Activated CD8-positive, alpha-beta T cell treated with anti-CD3 and anti-CD28 coated beads for 36 hours (primary cell): ENCODE data around the gene RTL10. TPM values are rescaled to one million over a fixed set of nuclear protein-coding genes. Genes with fewer than 3 reads are reported as not detected.

ENCODE experiments used
- ATAC-seq: fragments of 200-7000 bp; cut with Tn5 transposase; one replicate; pipeline ENCODE4 v1.10.0; 2021; ENCODE audit warnings: mild to moderate bottlenecking, moderate library complexity
- CTCF ChIA-PET: fragments of 350-600 bp; sonication (Branson Sonifier 250); formaldehyde crosslinking; loops from one replicate; lab custom pipeline; 2021; ENCODE audit warnings: antibody characterized with exemption; lab: Charles Lee
- POLR2A ChIA-PET: fragments of 350-600 bp; sonication (Branson Sonifier 250); formaldehyde crosslinking; loops from one replicate; lab custom pipeline; 2021; ENCODE audit warnings: antibody characterized with exemption; lab: Charles Lee
- DNase-seq: peaks from one replicate; pipeline ENCODE4 v3.0.0-alpha.2; 2020
- H3K27ac Mint-ChIP-seq: one replicate; pipeline ENCODE4 v1.8.0; 2021; ENCODE audit warnings: mild to moderate bottlenecking, mixed read lengths
- H3K27me3 Mint-ChIP-seq: one replicate; pipeline ENCODE4 v1.8.0; 2021; ENCODE audit warnings: mixed read lengths
- H3K36me3 Mint-ChIP-seq: one replicate; pipeline ENCODE4 v1.8.0; 2021; ENCODE audit warnings: low read depth, mixed read lengths
- H3K4me1 Mint-ChIP-seq: one replicate; pipeline ENCODE4 v1.8.0; 2021; ENCODE audit warnings: low read depth, mixed read lengths
- H3K4me3 Mint-ChIP-seq: one replicate; pipeline ENCODE4 v1.8.0; 2021; ENCODE audit warnings: mild to moderate bottlenecking, moderate library complexity, mixed read lengths
- H3K9me3 Mint-ChIP-seq: one replicate; pipeline ENCODE4 v1.8.0; 2021; ENCODE audit warnings: mixed read lengths
- intact Hi-C: fragments of 100-400 bp; cut with micrococcal nuclease; formaldehyde crosslinking; loops from one replicate; pipeline ENCODE4 v1.10.0; 2022
- total RNA-seq, 2 experiments: library from RNA; stranded (reverse); gene quantifications; one replicate each; pipeline ENCODE4 v1.2.3, GENCODE V29; 2021
- TF ChIP-seq, protein P1 (sequence below): fragments of 200-600 bp; IDR thresholded peaks from one replicate; pipeline ENCODE4 v1.8.0; 2022; ENCODE audit warnings: antibody characterized with exemption, mild to moderate bottlenecking

RTL10 gene
- total RNA-seq, 2 experiments from 2014 or later = 14.7 to 17.4 TPM

DNA sequence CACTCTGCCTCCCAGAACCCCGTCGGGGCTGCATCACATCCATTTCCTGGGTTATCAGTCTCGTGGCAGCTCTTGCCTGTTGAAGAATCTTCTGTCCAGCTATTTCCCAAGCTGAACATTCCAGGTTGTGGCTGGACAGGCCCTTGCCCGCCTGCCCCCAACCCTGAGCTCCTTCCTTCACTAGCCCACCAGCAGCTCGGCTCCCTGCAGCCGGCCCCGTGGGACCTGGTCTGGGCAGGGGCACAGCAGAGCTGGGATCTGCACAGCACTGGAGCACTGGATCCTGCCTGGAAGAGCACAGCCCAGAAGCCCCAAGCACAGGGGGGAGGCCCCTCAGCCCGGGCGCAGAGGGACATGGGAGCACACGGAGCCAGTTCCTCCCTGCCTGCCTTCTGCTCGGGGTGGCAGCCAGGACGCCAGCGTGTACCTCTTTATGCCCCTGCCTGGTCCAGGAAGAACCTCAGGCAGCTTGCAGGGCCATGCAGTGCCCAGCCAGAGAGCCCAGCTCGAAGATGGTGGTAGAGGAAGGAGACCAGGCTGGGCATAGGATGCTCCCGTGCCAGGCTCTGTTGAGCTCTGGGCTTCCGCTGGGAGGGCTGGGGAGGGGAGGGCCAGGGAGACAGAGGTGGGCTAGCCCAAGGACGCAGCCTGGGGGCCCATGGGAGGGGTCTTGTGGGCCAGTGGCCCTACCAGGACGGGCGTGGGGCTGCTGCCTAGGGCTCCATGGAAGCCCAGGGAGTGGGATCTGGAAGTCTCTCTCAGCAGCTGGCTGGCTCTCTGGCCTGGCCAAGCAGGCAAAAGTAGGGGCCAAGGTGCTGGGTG is 16.6 kb upstream of the RTL10 start:
- TF ChIP-seq, protein P1, sequence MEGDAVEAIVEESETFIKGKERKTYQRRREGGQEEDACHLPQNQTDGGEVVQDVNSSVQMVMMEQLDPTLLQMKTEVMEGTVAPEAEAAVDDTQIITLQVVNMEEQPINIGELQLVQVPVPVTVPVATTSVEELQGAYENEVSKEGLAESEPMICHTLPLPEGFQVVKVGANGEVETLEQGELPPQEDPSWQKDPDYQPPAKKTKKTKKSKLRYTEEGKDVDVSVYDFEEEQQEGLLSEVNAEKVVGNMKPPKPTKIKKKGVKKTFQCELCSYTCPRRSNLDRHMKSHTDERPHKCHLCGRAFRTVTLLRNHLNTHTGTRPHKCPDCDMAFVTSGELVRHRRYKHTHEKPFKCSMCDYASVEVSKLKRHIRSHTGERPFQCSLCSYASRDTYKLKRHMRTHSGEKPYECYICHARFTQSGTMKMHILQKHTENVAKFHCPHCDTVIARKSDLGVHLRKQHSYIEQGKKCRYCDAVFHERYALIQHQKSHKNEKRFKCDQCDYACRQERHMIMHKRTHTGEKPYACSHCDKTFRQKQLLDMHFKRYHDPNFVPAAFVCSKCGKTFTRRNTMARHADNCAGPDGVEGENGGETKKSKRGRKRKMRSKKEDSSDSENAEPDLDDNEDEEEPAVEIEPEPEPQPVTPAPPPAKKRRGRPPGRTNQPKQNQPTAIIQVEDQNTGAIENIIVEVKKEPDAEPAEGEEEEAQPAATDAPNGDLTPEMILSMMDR = no peak
- ChIA-PET POLR2A (interaction anchor here (1.3 kb wide), 1 partner anchor 16 kb away, joined by 4 read pairs; the partner anchor contains the start of genes GNB1L and RTL10), CTCF (no interaction called here)
- no peak overlapping the region for H3K4me3 Mint-ChIP-seq
- H3K27ac Mint-ChIP-seq = no peak overlapping the region
- H3K4me1 Mint-ChIP-seq = peaks cover 14% of the 10 kb centered on the region
- H3K9me3 Mint-ChIP-seq = no peaks in the 10 kb centered on the region
- intact Hi-C loops = no loop called here
- no peak for ATAC-seq
- H3K36me3 Mint-ChIP-seq = peaks cover 1% of the 10 kb centered on the region
- DNase-seq = peak; percentile 0
- no peaks in the 10 kb centered on the region for H3K27me3 Mint-ChIP-seq

DNA sequence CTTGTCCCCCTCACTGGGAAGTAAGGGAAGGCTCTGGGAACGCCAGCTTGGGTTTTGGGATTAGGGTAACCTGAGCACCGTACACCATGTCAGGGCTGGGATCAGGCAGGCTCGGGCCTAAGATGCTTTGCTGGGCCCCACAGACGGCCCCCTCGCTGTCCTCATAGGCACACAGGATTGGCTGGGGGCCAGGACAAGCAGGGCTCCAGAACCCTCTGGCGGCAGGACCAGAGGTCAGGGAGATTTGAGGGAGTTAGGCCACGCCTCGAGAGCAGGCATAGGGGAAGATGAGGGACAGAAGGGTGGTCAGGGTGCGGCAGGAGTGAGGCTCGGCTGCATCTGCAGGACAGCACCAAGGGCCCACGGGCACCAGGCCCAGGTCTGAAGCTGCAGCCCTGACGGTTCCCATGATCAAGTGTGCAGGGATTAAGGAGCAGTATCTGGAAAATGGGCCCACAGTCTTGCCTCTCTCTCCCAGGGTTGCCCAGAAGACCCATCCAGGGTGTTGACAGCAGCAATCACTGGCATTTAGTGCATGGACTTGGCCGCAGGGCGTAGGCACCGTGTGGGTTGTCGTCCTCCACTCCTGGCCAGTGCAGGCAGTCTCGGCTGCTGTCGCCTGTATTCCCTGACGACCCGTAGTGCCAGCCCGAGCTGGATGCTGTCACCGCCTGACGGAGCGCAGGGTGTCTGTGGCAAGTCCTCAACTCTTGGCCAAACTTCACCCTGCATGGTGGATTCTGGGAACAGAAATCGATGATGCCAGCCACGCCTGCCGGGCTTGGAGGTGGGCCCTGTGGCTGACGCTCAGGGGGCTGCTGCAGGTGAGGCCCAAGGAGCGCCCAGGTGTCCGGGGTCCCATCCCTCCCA is 15.7 kb upstream of the RTL10 start:
- TF ChIP-seq, protein P1 = no peak
- H3K4me3 Mint-ChIP-seq = no peak overlapping the region
- H3K36me3 Mint-ChIP-seq = peaks cover 1% of the 10 kb centered on the region
- ChIA-PET POLR2A (interaction anchor here (1.3 kb wide), 1 partner anchor 15 kb away, joined by 4 read pairs; the partner anchor contains the start of genes GNB1L and RTL10), CTCF (no interaction called here)
- peaks cover 14% of the 10 kb centered on the region for H3K4me1 Mint-ChIP-seq
- intact Hi-C loops = no loop called here
- H3K27ac Mint-ChIP-seq = no peak overlapping the region
- H3K27me3 Mint-ChIP-seq = no peaks in the 10 kb centered on the region
- no peak for ATAC-seq
- H3K9me3 Mint-ChIP-seq = no peaks in the 10 kb centered on the region
- DNase-seq = peak; percentile 1

DNA sequence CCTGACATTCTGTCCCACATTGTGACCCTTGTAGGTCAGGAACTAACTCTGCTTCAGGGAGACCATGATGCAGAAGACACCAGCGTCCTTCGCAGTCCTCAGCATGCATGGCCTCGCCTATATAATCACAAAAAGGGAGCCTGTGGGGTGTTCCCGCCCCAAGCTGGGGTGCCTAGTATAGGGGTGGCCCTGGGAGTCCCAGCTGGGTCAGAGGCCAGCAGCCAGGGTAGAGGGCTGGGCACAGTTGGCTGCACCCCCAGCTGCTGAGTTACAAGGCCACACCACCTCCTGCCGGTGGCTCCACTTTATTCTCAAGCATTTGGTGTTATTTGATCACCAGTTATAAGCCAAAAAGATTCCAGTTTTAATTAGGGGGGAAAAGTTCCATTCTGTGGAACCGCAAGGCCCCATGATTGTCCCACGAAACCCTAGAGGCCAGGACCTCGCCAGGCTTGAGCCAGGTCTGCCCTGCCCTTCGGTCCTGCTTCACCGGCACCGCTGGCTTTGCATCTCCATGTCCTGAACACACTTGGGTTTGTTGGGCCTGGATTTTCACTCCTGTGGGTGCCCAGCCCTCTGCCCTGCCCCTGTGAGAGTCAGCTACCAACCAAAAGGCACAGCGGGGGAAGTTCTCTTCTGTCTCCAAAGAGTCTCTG is 15.0 kb upstream of the RTL10 start:
- no peak overlapping the region for H3K27ac Mint-ChIP-seq
- DNase-seq = peak; percentile 0
- TF ChIP-seq, protein P1 = no peak
- H3K4me1 Mint-ChIP-seq = peaks cover 11% of the 10 kb centered on the region
- intact Hi-C loops = no loop called here
- no peak for ATAC-seq
- no peaks in the 10 kb centered on the region for H3K27me3 Mint-ChIP-seq
- no peaks in the 10 kb centered on the region for H3K9me3 Mint-ChIP-seq
- no peak overlapping the region for H3K4me3 Mint-ChIP-seq
- ChIA-PET CTCF (interaction anchor here (1.3 kb wide), 1 partner anchor 41 kb away, joined by 4 read pairs; no protein-coding TSS in a partner anchor), POLR2A (interaction anchor here (0.8 kb wide), 1 partner anchor 37 kb away, joined by 3 read pairs; no protein-coding TSS in a partner anchor)
- peaks cover 1% of the 10 kb centered on the region for H3K36me3 Mint-ChIP-seq

DNA sequence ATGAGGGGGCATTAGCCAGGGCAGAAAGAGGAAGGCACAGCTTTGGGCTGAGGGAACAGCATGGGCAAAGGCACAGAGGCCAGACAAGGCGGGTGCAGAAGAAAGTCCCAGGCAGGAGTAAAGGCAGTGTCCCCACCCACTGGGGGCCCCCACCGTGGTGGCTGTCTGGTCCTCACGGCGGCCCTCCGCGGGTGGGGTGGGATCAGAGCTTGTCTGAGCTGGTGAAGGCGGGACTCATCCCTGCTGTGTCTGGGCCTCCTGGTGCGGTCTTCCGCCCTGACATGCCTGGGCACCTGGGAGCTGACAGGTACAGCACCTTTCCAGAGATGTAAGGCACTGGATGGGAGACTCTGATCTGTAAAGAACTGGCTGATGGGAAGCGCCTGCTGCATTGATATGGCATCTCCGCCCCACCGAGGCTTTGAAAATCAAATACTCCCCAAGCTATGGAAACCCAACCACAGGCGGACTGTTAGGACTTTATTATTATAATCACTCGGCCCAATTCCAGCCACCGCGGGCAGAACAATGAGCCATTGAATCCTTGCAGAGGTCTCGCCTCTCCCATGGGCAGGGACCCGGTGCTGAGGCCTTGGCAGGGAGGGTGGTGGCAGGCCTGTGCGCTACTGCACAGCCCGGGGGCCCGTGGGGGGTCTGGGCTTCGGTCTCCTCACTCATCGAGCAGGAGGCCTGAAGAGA is 14.2 kb upstream of the RTL10 start:
- peaks cover 1% of the 10 kb centered on the region for H3K36me3 Mint-ChIP-seq
- H3K9me3 Mint-ChIP-seq = no peaks in the 10 kb centered on the region
- H3K4me3 Mint-ChIP-seq = no peak overlapping the region
- CTCF ChIA-PET = interaction anchor here (1.3 to 1.4 kb wide), 2 partner anchors 22 to 41 kb away, joined by 3 to 4 read pairs; no protein-coding TSS in a partner anchor
- DNase-seq (no peak), ATAC-seq (no peak)
- H3K4me1 Mint-ChIP-seq = peaks cover 4% of the 10 kb centered on the region
- POLR2A ChIA-PET = interaction anchor here (0.8 kb wide), 1 partner anchor 37 kb away, joined by 3 read pairs; no protein-coding TSS in a partner anchor
- no peak overlapping the region for H3K27ac Mint-ChIP-seq
- TF ChIP-seq, protein P1 = no peak
- H3K27me3 Mint-ChIP-seq = no peaks in the 10 kb centered on the region
- intact Hi-C loops = no loop called here
